ENCODE measurements around the gene MAST4.

MAST4 gene

DNA sequence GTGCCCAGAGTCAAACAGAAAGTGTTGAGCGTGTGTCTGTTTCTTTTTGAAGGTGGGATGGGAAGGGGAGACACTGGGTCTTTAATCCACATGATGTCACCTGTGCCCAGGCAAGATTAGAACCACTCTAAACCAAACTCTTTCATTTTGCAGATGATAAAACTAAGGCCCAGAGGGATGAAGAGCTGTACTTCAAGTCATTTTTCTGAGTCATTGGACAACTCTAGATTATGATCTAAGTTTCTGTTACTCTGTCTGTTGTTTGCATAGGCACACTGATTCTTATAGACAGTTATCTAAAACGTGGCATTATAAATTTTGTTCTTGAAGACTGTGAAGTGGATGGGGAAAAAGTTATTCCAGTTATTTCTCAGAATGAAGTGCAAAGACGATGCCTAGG, 48.8 kb downstream of the MAST4 start:
- TF ChIP-seq, protein P1, sequence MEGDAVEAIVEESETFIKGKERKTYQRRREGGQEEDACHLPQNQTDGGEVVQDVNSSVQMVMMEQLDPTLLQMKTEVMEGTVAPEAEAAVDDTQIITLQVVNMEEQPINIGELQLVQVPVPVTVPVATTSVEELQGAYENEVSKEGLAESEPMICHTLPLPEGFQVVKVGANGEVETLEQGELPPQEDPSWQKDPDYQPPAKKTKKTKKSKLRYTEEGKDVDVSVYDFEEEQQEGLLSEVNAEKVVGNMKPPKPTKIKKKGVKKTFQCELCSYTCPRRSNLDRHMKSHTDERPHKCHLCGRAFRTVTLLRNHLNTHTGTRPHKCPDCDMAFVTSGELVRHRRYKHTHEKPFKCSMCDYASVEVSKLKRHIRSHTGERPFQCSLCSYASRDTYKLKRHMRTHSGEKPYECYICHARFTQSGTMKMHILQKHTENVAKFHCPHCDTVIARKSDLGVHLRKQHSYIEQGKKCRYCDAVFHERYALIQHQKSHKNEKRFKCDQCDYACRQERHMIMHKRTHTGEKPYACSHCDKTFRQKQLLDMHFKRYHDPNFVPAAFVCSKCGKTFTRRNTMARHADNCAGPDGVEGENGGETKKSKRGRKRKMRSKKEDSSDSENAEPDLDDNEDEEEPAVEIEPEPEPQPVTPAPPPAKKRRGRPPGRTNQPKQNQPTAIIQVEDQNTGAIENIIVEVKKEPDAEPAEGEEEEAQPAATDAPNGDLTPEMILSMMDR (IDR thresholded peaks at IDR 0.05; ENCODE audit: borderline replicate concordance, control extremely low read depth, extremely low read depth, insufficient read depth, missing control alignments) = no peak
- in situ Hi-C loops (cut with MboI; ENCODE audit: low sequenced_read_pairs, unreplicated experiment) = no loop called here
- DNase-seq (ENCODE audit: low spot score) = no peak

DNA sequence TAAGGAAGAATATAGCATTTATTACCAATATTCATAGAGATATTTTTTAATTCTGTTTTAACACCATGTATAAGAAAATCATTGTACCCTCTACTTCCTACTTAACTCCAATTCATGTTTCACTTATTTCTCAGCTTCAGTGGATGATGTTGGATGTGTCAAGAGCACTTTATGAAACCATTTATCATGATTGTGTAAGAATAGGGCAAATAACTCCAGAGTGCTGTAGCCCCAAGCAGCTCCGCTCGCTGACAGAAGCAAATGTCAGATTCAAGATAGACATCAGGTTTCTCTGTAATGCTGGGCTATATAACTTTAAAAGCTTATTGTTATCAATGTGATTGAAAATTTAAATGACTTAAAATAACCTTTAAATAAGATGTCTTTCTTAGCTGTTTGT, 50.4 kb downstream of the MAST4 start:
- in situ Hi-C loops (cut with MboI; ENCODE audit: low sequenced_read_pairs, unreplicated experiment) = no loop called here
- no peak for DNase-seq (ENCODE audit: low spot score)
- TF ChIP-seq, protein P1 (IDR thresholded peaks at IDR 0.05; ENCODE audit: borderline replicate concordance, control extremely low read depth, extremely low read depth, insufficient read depth, missing control alignments) = no peak

DNA sequence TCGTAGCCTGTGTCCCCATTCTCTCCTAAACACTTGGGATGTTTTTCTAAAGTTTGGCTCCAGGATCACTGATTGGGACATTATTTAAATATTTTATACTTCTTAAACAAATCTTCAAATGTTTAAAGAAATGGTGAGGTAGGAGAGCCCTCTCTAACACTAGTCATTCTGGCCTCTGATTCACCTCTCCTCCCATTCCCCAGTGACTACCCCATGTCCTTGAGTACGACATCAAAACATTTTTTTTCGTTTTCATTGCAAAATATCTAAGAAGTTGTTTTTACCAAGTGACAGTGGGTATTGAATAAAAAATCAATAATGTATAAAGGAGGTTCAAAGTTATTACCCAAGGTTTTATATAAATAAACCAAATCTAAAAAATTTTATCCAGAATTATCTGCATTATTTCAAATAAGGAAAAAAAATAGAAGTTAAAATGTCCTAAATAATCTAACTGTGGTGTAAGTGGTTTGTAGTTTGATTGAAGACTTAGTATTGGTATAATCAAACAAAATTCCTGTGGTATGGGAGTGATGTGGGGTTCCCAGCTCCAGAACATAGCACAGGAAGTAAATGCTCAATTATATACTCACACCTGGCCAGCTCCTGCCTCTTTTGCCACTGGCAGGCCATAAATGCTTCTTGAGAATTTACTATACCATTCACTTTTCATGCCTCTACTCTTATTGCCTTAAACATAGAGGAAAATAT, 51.1 kb downstream of the MAST4 start:
- DNase-seq (ENCODE audit: low spot score) = no peak
- in situ Hi-C loops (cut with MboI; ENCODE audit: low sequenced_read_pairs, unreplicated experiment) = no loop called here
- TF ChIP-seq, protein P1 (IDR thresholded peaks at IDR 0.05; ENCODE audit: borderline replicate concordance, control extremely low read depth, extremely low read depth, insufficient read depth, missing control alignments) = no peak

DNA sequence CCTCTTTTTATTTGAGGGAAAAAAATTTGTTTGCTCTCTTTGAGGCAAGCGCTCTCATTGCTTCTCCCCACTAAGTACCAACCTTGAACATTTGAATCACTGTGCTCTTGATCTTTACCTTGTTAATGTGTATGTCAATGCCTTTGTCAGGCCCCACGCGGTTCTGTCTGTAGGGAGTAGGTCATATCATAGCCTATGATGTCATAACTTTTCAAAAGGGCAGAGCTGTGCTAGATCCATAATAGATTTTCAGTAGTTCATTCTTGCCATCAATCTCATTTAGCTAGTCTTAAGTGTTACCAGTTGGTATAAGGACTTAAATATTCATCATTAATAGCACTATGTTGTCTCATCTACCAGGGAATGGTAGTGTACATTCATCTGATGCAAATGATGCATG, 56.6 kb downstream of the MAST4 start:
- DNase-seq (ENCODE audit: low spot score) = no peak
- in situ Hi-C loops (cut with MboI; ENCODE audit: low sequenced_read_pairs, unreplicated experiment) = no loop called here
- TF ChIP-seq, protein P1 (IDR thresholded peaks at IDR 0.05; ENCODE audit: borderline replicate concordance, control extremely low read depth, extremely low read depth, insufficient read depth, missing control alignments) = no peak

DNA sequence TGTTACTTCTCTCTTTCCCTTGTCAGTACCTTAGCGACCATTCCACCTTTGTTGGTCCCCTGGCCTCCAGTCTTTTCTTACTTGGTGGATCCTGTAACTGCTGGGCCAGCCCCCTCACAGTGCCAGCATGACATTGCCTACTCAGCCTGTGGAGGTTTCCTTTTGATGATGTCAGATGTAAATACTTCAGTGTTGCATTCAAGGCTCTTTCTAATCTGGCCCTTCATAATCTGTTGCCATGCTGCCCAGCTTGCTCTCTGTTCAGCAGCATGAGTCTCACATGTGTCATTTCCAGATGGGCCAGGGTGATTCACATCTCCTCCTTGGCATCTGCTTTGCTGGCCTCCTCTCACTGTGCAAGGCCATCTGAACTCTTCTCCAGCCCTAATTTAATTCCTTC, 57.1 kb downstream of the MAST4 start:
- DNase-seq (ENCODE audit: low spot score) = no peak
- TF ChIP-seq, protein P1 (IDR thresholded peaks at IDR 0.05; ENCODE audit: borderline replicate concordance, control extremely low read depth, extremely low read depth, insufficient read depth, missing control alignments) = no peak
- in situ Hi-C loops (cut with MboI; ENCODE audit: low sequenced_read_pairs, unreplicated experiment) = no loop called here

DNA sequence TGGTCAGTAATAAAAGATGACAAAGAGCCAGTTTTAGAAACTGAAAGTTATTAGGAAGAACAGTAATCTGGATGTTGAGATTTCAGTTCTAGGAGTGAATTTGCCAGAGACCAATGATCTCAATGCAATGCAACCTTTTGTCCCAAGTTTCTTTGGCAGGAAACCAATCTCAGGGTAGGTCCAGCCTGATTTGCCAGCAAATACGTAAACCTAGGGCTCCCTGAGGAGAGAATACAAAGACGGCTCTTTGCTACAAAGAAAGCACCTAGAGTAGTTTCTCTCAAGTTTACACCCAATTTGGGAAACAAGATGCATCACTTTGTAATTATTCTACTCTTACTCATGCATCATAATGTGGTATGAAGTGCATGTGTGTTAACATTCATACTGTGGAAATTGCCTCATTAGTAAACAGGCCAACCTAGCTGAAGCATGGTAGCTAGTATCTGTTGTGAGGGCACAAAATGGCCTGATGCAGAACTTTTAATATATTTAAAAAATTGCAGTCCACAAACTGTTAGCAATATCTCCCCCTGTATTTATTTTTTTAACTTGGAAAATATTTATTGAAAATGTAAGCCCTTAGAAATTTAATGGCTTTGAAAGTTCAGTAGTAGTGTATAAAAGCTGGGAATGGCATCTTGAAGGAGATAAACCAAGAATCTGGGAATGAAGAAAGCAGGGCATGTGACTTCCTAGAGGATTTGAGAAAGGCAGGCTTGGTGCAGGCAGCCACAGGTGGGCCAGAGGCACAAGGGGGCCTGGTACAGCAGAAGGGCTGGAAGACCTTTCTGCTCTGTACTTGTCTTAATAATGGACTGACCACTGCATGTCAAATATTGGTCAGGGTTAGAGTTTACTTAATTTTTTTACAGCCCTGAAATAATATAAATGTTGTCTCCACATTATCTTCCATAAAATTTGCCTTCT, 59.5 kb downstream of the MAST4 start:
- in situ Hi-C loops (cut with MboI; ENCODE audit: low sequenced_read_pairs, unreplicated experiment) = no loop called here
- TF ChIP-seq, protein P1 (IDR thresholded peaks at IDR 0.05; ENCODE audit: borderline replicate concordance, control extremely low read depth, extremely low read depth, insufficient read depth, missing control alignments) = no peak
- no peak for DNase-seq (ENCODE audit: low spot score)

Measured in GM13976 (cell line).